ENCODE data around the gene SLC17A5. TPM values are rescaled to one million over a fixed set of nuclear protein-coding genes. Genes with fewer than 3 reads are reported as not detected.

The SLC17A5 gene
- 18.0 and 31.4 TPM in 2 replicates for total RNA-seq (ENCODE audit: low replicate concordance)

GRCh38 chr6:73653571-73654424 is at the start of gene SLC17A5:
Gene SLC17A5 (minus strand): TSS chr6:73653992. CDS start chr6:73653886, 106 bp downstream.

GRCh38 chr6:73695619-73696421 is 42.0 kb upstream of the SLC17A5 start, which contains the start of gene CD109:
Gene CD109 (plus strand): TSS chr6:73696203. CDS start chr6:73696216, 13 bp downstream.

Other genes with a start within 250 kb of the SLC17A5 start
- gene CGAS, start 201.7 kb downstream of the SLC17A5 start, total RNA-seq (ENCODE audit: low replicate concordance) = 1.1 and 3.7 TPM in 2 replicates
- 21.3 and 32.1 TPM in 2 replicates for gene MTO1, start 192.3 kb downstream of the SLC17A5 start, total RNA-seq (ENCODE audit: low replicate concordance)
- gene EEF1A1, start 133.0 kb downstream of the SLC17A5 start, total RNA-seq (ENCODE audit: low replicate concordance) = 25,077 and 51,594 TPM in 2 replicates
- gene CD109, start 42.2 kb upstream of the SLC17A5 start, total RNA-seq (ENCODE audit: low replicate concordance) = 5.2 and 18.0 TPM in 2 replicates

Data from smooth muscle cell of the coronary artery (primary cell).